KG1 (cell line): Measurements from ENCODE around the gene SCGB2B2.
"Not testable (repeated sequence)": the region's sequence is repeated elsewhere in the genome, so short reads cannot be mapped to it uniquely, and the experiment has no call there.

Experiments
- DNase-seq: peaks from one replicate; lab custom pipeline; 2025; lab: John Stamatoyannopoulos, UW

SCGB2B2 gene

DNA sequence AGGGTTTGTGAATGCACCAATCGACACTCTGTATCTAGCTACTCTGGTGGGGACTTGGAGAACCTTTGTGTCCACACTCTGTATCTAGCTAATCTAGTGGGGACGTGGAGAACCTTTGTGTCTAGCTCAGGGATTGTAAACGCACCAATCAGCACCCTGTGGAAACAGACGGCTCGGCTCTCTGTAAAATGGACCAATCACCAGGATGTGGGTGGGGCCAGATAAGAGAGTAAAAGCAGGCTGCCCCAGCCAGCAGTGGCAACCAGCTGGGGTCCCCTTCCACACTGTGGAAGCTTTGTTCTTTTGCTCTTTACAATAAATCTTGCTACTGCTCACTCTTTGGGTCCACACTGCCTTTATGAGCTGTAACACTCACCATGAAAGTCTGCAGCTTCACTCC is 8.3 kb downstream of the SCGB2B2 start:
- not testable (repeated sequence) for DNase-seq

DNA sequence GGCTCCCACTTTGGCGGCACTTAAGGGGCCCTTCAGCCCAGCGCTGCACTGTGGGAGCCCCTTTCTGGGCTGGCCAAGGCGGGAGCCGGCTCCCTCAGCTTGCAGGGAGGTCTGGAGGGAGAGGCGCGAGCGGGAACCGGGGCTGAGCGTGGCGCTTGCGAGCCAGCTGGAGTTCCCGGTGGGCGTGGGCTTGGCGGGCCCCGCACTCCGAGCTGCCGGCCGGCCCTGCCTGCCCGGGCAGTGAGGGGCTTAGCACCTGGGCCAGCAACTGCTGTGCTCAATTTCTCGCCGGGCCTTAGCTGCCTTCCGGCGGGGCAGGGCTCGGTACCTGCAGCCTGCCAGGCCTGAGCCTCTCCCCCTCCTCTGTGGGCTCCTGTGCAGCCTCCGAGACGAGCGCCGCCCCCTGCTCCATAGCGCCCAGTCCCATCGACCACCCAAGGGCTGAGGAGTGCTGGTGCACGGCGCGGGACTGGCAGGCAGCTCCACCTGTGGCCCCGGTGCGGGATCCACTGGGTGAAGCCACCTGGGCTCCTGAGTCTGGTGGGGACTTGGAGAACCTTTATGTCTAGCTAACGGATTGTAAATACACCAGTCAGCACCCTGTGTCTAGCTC is 8.8 kb downstream of the SCGB2B2 start:
- not testable (repeated sequence) for DNase-seq

DNA sequence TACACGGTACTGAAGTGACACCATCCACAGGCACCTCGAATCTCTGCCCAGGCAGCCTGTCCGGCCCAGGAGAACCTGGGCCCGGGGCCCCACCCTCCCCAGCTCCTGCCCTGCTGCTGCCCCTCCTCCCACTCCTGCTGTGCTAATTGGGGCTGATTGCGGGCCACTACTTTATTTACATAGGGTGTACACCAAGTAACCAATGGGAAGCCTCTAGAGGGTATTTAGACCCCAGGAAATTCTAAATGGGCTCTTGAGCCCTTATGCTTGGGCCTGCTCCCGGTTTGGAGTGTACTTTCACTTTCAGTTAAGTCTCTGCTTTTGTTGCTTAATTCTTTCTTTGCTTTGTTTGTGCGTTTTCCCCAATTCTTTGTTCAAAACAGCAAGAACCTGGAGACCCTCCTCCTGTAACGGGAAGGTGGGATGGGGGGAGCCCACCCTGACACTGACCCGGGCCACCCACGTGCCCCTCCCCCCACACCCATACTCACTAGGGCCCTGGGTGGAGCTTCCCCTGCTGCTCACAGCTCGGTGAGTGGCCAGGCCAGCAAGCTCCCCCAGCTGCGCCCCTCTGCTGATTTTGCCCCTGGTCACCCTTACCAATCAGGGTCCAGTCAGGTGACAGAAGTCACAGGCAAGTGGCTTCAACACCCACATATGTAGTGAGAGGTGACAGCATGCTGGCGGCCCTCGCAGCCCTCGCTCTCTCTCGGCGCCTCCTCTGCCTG is 9.4 kb downstream of the SCGB2B2 start:
- no peak for DNase-seq

- DNase-seq: no peak
Observed at GRCh38 chr19:34666958-34667265, 10.0 kb downstream of the SCGB2B2 start.

DNA sequence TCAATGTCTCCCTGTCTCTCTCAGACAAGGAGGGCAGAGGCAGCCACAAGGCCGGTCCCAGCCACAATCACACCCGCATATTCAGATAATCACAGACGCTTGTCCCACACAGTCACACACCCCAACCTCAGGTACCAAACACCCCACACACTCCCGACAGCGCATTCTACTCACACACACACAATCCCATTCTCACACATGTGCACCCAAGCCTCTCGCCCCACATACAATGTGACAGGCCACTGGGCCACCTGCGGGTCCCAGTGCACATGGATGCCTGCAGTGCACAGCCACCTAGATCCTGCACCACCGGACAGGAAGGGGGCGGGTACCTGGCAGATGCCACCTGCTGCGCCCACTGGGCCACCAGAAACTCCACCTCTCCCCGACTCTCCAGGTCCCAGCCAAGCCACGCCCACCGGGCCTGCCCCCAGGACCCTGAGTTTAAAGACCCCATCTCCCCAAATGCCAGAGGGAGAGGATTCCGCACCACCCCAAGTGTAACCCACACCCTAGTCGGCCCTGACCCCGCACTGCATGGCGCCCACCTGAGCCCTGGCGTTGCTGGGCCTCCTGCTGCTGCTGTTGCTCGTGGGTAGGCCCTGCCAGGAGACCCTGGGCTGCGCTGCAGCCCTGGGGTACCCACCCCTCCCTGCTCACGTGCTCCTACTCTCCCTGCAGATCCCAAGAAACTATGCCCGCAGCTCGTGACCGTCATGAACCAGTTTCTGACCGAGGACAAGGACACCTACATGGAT is 10.6 kb downstream of the SCGB2B2 start:
- DNase-seq: no peak

DNA sequence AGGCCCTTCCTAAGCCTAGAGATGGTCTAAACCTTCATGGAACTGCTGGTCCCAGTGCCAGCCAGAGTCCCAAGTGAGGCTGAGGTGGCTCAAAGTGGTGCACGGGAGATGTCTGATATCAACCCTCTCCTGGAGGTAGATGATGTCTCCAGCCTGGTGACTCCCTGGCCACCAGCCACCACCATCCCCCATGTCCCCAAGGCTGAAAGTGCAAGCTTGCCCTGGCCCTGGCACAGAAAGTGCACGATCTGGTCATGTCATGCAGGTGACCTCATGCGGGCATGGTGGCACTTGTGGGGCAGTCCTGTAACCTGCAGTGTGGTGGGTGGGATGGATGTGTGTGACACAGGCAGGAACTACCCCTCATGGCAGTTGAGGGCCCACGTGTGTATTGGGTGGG is 11.7 kb downstream of the SCGB2B2 start:
- not testable (repeated sequence) for DNase-seq

DNA sequence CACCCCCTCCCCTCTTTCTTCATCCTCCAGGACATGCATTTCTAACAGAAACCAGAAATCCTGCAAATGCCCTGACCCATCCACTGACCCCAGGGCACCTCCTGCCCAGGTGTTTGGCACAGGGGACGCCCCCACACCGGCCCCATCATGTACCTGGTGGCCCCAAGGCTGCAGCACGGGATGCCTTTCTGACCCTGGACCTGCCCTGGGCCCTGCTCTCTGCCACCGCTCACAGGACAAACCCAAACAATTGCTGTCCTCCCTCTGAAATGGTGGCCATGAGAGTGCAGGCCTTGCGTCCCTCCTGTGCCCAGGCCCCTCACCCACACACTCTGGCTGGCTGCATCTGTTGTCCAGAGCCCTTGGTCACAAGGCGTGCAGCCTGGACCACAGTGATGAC is 12.1 kb downstream of the SCGB2B2 start:
- DNase-seq: no peak

- DNase-seq: no peak
Observed at GRCh38 chr19:34664168-34664567, 12.8 kb downstream of the SCGB2B2 start.

- no peak for DNase-seq
Observed at GRCh38 chr19:34662919-34663318, 14.0 kb downstream of the SCGB2B2 start.

- no peak for DNase-seq
Observed at GRCh38 chr19:34661357-34661756, 15.6 kb downstream of the SCGB2B2 start.

DNA sequence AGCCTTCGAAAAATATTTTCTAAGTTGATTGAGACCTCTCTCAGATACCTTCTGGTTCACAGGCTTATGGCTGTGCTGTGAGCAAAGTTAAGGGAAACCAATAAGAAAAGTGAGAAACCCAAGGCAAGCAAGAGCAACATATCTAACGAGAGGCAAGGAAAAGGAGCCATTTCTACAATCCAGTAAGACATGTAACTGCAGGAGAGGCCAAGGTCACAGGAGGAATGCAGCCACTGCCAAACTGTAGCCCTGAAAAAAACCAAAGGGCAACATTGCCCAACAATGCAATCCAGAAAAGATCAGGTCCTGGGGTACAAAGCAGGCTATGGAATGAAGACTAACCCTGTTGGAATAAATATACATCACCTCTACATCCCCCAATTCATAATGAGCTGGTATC is 21.3 kb downstream of the SCGB2B2 start:
- no peak for DNase-seq

- DNase-seq: no peak
Observed at GRCh38 chr19:34654796-34655195, 22.2 kb downstream of the SCGB2B2 start.

DNA sequence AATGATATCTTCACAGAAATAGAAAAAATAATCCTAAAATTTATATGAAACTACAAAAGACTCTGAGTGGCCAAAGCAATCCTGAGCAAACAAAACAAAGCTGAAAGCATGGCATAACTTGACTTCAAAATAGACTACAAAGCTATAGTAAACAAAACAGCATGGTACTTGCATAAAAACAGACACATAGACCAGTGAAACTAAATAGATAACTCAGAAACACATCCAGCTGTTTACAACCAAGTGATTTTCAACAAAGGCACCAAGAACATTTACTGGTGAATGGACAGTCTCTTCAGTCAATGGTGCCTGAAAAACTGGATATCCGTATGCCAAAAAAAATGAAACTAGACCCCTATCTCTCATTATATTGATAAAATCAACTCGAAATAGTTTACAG is 25.2 kb downstream of the SCGB2B2 start:
- DNase-seq: no peak

GRCh38 chr19:34649886-34650543 is 26.9 kb downstream of the SCGB2B2 start:
- DNase-seq: no peak

- no peak for DNase-seq
Observed at GRCh38 chr19:34645551-34645950, 31.4 kb downstream of the SCGB2B2 start.

GRCh38 chr19:34644991-34645461 is 31.9 kb downstream of the SCGB2B2 start:
- DNase-seq: no peak

DNA sequence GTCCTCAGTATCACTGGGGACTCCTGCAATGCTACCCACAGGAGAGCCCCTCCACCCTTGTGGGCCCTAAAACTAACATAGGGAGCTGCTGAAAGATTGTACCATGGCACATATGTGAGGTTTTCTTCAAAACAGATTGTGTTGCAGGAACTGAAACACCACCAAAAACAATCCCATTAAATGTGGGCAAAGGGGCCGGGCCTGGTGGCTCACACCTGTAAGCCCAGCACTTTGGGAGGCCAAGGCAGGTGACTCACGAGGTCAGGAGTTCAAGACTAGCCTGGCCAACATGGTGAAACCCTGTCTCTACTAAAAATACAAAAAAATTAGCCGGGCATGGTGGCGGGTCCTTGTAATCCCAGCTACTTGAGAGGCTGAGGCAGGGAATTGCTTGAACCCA is 34.7 kb downstream of the SCGB2B2 start:
- DNase-seq: no peak

GRCh38 chr19:34639491-34640085 is 37.4 kb downstream of the SCGB2B2 start:
- peak; percentile 43 for DNase-seq

- no peak for DNase-seq
Observed at GRCh38 chr19:34633802-34634201, 43.2 kb downstream of the SCGB2B2 start.
